GM23338 (cell line): Measurements from ENCODE around the gene MED27. TPM values are rescaled to one million over a fixed set of nuclear protein-coding genes. Genes with fewer than 3 reads are reported as not detected.

ENCODE experiments used
- ATAC-seq: fragments of 200-7000 bp; cut with Tn5 transposase; 3 replicates; pipeline ENCODE4 v1.9.1; 2020
- DNase-seq: peaks from one replicate; pipeline ENCODE4 v3.0.0-alpha.2; 2015; ENCODE audit warnings: low spot score
- H2AFZ ChIP-seq: fragments of 200-600 bp; sonication (generic); 2 replicates; pipeline ENCODE4 v1.8.0; 2016; ENCODE audit warnings: antibody characterized with exemption, mild to moderate bottlenecking, moderate library complexity
- H3F3A ChIP-seq: fragments of 200-600 bp; sonication (generic); replicated peaks from 2 replicates; pipeline ENCODE4 v1.8.0; 2017; ENCODE audit warnings: antibody characterized with exemption, mixed run types, low read depth
- H3K27ac ChIP-seq: fragments of 200-600 bp; sonication (generic); 2 replicates; pipeline ENCODE4 v1.6.1; 2016; ENCODE audit warnings: low read depth
- H3K27me3 ChIP-seq: fragments of 200-600 bp; sonication (generic); 2 replicates; pipeline ENCODE4 v1.8.0; 2016; ENCODE audit warnings: mild to moderate bottlenecking, mixed run types, moderate library complexity; ENCODE audit not compliant: insufficient read depth
- H3K36me3 ChIP-seq: fragments of 200-600 bp; sonication (generic); 2 replicates; pipeline ENCODE4 v1.8.0; 2016; ENCODE audit warnings: mild to moderate bottlenecking; ENCODE audit not compliant: insufficient read depth
- H3K4me1 ChIP-seq: fragments of 200-600 bp; sonication (generic); 2 replicates; pipeline ENCODE4 v1.8.0; 2016; ENCODE audit warnings: mild to moderate bottlenecking, moderate library complexity; ENCODE audit not compliant: insufficient read depth
- H3K4me2 ChIP-seq: fragments of 200-600 bp; sonication (generic); 2 replicates; pipeline ENCODE4 v1.7.1; 2017; ENCODE audit warnings: mixed run types
- H3K4me3 ChIP-seq: fragments of 200-600 bp; sonication (generic); 2 replicates; pipeline ENCODE4 v1.6.1; 2016; ENCODE audit warnings: mixed run types
- H3K79me2 ChIP-seq: fragments of 200-600 bp; sonication (generic); replicated peaks from 2 replicates; pipeline ENCODE4 v1.8.0; 2017; ENCODE audit warnings: mild to moderate bottlenecking; ENCODE audit not compliant: insufficient read depth
- H3K9me2 ChIP-seq: fragments of 200-600 bp; sonication (generic); 2 replicates; pipeline ENCODE4 v1.8.0; 2017; ENCODE audit not compliant: insufficient read depth
- H4K20me1 ChIP-seq: fragments of 200-600 bp; sonication (generic); replicated peaks from 2 replicates; pipeline ENCODE4 v1.8.0; 2017; ENCODE audit warnings: mild to moderate bottlenecking; ENCODE audit not compliant: insufficient read depth
- H3K27ac Mint-ChIP-seq: 2 replicates; pipeline ENCODE4 v1.8.0; 2020; ENCODE audit warnings: inconsistent platforms, mild to moderate bottlenecking, moderate library complexity, mixed read lengths
- H3K27me3 Mint-ChIP-seq: 3 replicates; pipeline ENCODE4 v1.8.0; 2022; ENCODE audit warnings: low read depth, mild to moderate bottlenecking, moderate library complexity, mixed read lengths, inconsistent platforms; ENCODE audit not compliant: insufficient read depth, poor library complexity
- H3K36me3 Mint-ChIP-seq: 3 replicates; pipeline ENCODE4 v1.8.0; 2021; ENCODE audit warnings: low read depth, mild to moderate bottlenecking, inconsistent platforms, moderate library complexity, mixed read lengths
- H3K4me1 Mint-ChIP-seq: 3 replicates; pipeline ENCODE4 v1.8.0; 2020; ENCODE audit warnings: mild to moderate bottlenecking, inconsistent platforms, mixed read lengths
- H3K4me3 Mint-ChIP-seq: 3 replicates; pipeline ENCODE4 v1.8.0; 2021; ENCODE audit warnings: moderate library complexity, mild to moderate bottlenecking, inconsistent platforms, mixed read lengths
- H3K9me3 Mint-ChIP-seq: 3 replicates; pipeline ENCODE4 v1.8.0; 2020; ENCODE audit warnings: moderate library complexity, mild to moderate bottlenecking, inconsistent platforms, mixed read lengths
- CREB1 ChIP-seq: fragments of 250-450 bp; sonication (Bioruptor Pico); IDR thresholded peaks from 2 replicates; pipeline ENCODE4 v1.5.0; 2020; ENCODE audit warnings: low read depth, mild to moderate bottlenecking, moderate library complexity
- CTCF ChIP-seq, 2 experiments: fragments of 200-600 bp in 1 of 2; sonication (generic) in 1 of 2; conservative IDR thresholded peaks; 2 replicates each; pipeline versions ENCODE4 v1.5.1 to v1.6.1; 2016 to 2017; ENCODE audit warnings: antibody characterized with exemption in 2 of 2, low read depth in 2 of 2, mild to moderate bottlenecking in 2 of 2, moderate library complexity in 1 of 2
- ETS1 ChIP-seq: IDR thresholded peaks from 2 replicates; pipeline ENCODE4 v1.6.1; 2016; ENCODE audit warnings: antibody characterized with exemption
- EZH2 ChIP-seq: fragments of 200-600 bp; sonication (generic); IDR thresholded peaks from one replicate; pipeline ENCODE4 v1.8.0; 2017; ENCODE audit warnings: antibody characterized with exemption, mild to moderate bottlenecking, low read depth; ENCODE audit not compliant: unreplicated experiment
- EZH2phosphoT487 ChIP-seq: fragments of 200-600 bp; sonication (generic); IDR thresholded peaks from one replicate; pipeline ENCODE4 v1.8.1; 2018; ENCODE audit warnings: antibody characterized with exemption; ENCODE audit not compliant: unreplicated experiment
- JUNB ChIP-seq: IDR thresholded peaks from one replicate; pipeline ENCODE4 v1.6.1; 2016; ENCODE audit warnings: antibody characterized with exemption; ENCODE audit not compliant: unreplicated experiment
- NANOG ChIP-seq: IDR thresholded peaks from 2 replicates; pipeline ENCODE4 v1.6.1; 2016; ENCODE audit warnings: antibody characterized with exemption, borderline replicate concordance
- POLR2AphosphoS5 ChIP-seq: IDR thresholded peaks from 2 replicates; pipeline ENCODE4 v1.6.1; 2016; ENCODE audit warnings: antibody characterized with exemption, low read depth
- STAT1 ChIP-seq: IDR thresholded peaks from one replicate; pipeline ENCODE4 v1.6.1; 2016; ENCODE audit warnings: antibody characterized with exemption; ENCODE audit not compliant: unreplicated experiment
- ZNF114 ChIP-seq: fragments of 250-450 bp; sonication (Bioruptor Pico); IDR thresholded peaks from 2 replicates; pipeline ENCODE4 v1.5.0; 2020; ENCODE audit warnings: mild to moderate bottlenecking, moderate library complexity
- ZNF331 ChIP-seq: fragments of 250-450 bp; sonication (Bioruptor Pico); IDR thresholded peaks from 2 replicates; pipeline ENCODE4 v1.5.0; 2020; ENCODE audit warnings: low read depth, mild to moderate bottlenecking, moderate library complexity
- ZNF462 ChIP-seq: fragments of 250-450 bp; sonication (Bioruptor Pico); IDR thresholded peaks from 2 replicates; pipeline ENCODE4 v1.5.0; 2020; ENCODE audit warnings: mild to moderate bottlenecking, moderate library complexity
- polyA plus RNA-seq: library from polyadenylated mRNA; unstranded; fragments of >200 nt; fragmentation: Nextera tagmentation; extraction: Ambion mirVana; gene quantifications from 2 replicates; pipeline ENCODE4 v1.2.1, GENCODE V29; 2016
- total RNA-seq: library from RNA; depleted of rRNA; stranded (reverse); fragments of >200 nt; shearing (Covaris generic); gene quantifications from 2 replicates; pipeline ENCODE4 v1.2.3, GENCODE V29; 2014
- TF ChIP-seq, protein P1 (sequence below): IDR thresholded peaks from one replicate; pipeline ENCODE4 v1.6.1; 2018; ENCODE audit warnings: antibody characterized with exemption; ENCODE audit not compliant: unreplicated experiment

MED27 gene
- total and polyA plus RNA-seq, 2 experiments from 2014 or later: 30.6 to 35.0 TPM

GRCh38 chr9:132099167-132099566 lies 19.5 kb upstream of the MED27 start:
- H3F3A ChIP-seq: no peaks in the 10 kb centered on the region

More at GRCh38 chr9:132099167-132099566, 19.5 kb upstream of the MED27 start:
- Mint-ChIP-seq H3K36me3 (no peaks in the 10 kb centered on the region), H3K27ac (no peak overlapping the region), H3K4me1 (no peaks in the 10 kb centered on the region), H3K9me3 (no peaks in the 10 kb centered on the region), H3K4me3 (no peak overlapping the region), H3K27me3 (peaks cover 2% of the 10 kb centered on the region)
- H3K4me3 ChIP-seq: no peak overlapping the region
- no peaks in the 10 kb centered on the region for H3K36me3 ChIP-seq
- H3K9me2 ChIP-seq: no peaks in the 10 kb centered on the region; the same call in 1 of the 2 replicates
- DNase-seq (no peak), ATAC-seq (no peak)
- TF ChIP-seq, protein P1, sequence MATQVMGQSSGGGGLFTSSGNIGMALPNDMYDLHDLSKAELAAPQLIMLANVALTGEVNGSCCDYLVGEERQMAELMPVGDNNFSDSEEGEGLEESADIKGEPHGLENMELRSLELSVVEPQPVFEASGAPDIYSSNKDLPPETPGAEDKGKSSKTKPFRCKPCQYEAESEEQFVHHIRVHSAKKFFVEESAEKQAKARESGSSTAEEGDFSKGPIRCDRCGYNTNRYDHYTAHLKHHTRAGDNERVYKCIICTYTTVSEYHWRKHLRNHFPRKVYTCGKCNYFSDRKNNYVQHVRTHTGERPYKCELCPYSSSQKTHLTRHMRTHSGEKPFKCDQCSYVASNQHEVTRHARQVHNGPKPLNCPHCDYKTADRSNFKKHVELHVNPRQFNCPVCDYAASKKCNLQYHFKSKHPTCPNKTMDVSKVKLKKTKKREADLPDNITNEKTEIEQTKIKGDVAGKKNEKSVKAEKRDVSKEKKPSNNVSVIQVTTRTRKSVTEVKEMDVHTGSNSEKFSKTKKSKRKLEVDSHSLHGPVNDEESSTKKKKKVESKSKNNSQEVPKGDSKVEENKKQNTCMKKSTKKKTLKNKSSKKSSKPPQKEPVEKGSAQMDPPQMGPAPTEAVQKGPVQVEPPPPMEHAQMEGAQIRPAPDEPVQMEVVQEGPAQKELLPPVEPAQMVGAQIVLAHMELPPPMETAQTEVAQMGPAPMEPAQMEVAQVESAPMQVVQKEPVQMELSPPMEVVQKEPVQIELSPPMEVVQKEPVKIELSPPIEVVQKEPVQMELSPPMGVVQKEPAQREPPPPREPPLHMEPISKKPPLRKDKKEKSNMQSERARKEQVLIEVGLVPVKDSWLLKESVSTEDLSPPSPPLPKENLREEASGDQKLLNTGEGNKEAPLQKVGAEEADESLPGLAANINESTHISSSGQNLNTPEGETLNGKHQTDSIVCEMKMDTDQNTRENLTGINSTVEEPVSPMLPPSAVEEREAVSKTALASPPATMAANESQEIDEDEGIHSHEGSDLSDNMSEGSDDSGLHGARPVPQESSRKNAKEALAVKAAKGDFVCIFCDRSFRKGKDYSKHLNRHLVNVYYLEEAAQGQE: no peak
- no peak for TF ChIP-seq CREB1 (CRISPR knock-in tag)
- no peak for TF ChIP-seq STAT1
- no peak for TF ChIP-seq CTCF (conservative IDR thresholded peaks at IDR 0.05; ENCODE audit: low read depth in 2 of 2)
- no peak for TF ChIP-seq ZNF462
- no peak for TF ChIP-seq EZH2
- no peak for TF ChIP-seq JUNB
- TF ChIP-seq POLR2AphosphoS5: no peak
- TF ChIP-seq ETS1: no peak
- no peak for TF ChIP-seq NANOG
- no peak for TF ChIP-seq ZNF331 (CRISPR knock-in tag)
- no peak for TF ChIP-seq ZNF114 (CRISPR knock-in tag)
- no peak for TF ChIP-seq EZH2phosphoT487
- H3K79me2 ChIP-seq: no peaks in the 10 kb centered on the region
- no peaks in the 10 kb centered on the region for H3K4me1 ChIP-seq
- H4K20me1 ChIP-seq: no peaks in the 10 kb centered on the region
- no peak overlapping the region for H3K4me2 ChIP-seq
- no peak overlapping the region for H2AFZ ChIP-seq
- no peaks in the 10 kb centered on the region for H3K27me3 ChIP-seq
- no peak overlapping the region for H3K27ac ChIP-seq
